Measurements from ENCODE around the gene SEMA3B. TPM values are rescaled to one million over a fixed set of nuclear protein-coding genes. Genes with fewer than 3 reads are reported as not detected.

SEMA3B gene
- total and polyA plus RNA-seq, 2 donors (not counting 3 experiments of a cell fraction or from before 2014, with no cell fraction given): 1.2 to 1.5 TPM

DNA sequence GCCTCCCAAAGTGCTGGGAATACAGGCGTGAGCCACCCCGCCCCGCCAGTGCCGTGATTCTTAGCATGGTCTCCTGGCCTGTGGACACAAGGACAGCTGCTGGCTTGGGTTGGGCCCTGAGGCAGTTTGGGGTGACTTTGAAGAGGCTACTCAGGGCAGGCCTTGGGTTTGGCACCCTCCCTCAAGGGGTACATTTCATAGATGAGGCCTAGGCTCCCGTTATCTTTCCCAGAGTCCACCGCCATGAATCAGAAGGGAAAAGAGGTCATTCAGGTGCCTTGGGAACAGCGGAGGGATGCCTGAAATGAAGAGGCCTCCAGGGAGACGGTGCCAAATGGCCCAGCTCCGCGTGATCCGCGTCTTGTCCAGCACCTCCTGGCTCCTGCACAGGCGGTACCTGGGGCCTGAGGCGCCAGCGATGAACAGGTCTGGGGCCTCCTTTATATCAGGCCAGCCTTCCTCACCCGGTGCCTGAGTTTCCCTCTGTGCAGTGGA is 23.6 kb upstream of the SEMA3B start:
- Histone ChIP-seq H3K9ac (replicated peaks; ENCODE audit: extremely low read depth, insufficient read depth, low read length) (peak overlapping the region; percentile 56), H3K79me2 (ENCODE audit: control insufficient read depth, insufficient read depth, low read length) (peaks cover 91% of the 10 kb centered on the region), H4K20me1 (replicated peaks; ENCODE audit: control insufficient read depth, extremely low read depth, insufficient read depth, low read length) (no peaks in the 10 kb centered on the region), H2AFZ (ENCODE audit: low read depth, low read length) (no peak overlapping the region), H3K27me3 (ENCODE audit: control insufficient read depth in 2 of 2, insufficient read depth in 2 of 2, low read length in 2 of 2) (no peaks in the 10 kb centered on the region), H3K36me3 (ENCODE audit: control insufficient read depth in 2 of 2, extremely low read depth in 1 of 2, insufficient read depth in 2 of 2, low read length in 2 of 2) (peaks cover 4 to 24% of the 10 kb centered on the region in 2 experiments), H3K4me3 (replicated peaks in 1 of 3; ENCODE audit: insufficient read depth in 1 of 3, low read depth in 1 of 3, low read length in 3 of 3) (no peak overlapping the region), H3K4me1 (ENCODE audit: control insufficient read depth, extremely low read depth, insufficient read depth, low read length) (peaks cover 95% of the 10 kb centered on the region), H3K9me3 (replicated peaks; ENCODE audit: control insufficient read depth, insufficient read depth, low read length) (no peaks in the 10 kb centered on the region), H3K4me2 (ENCODE audit: insufficient read depth, low read length) (peak overlapping the region; percentile 32), H3K9me1 (replicated peaks; ENCODE audit: control insufficient read depth, extremely low read depth, insufficient read depth, low read length) (no peaks in the 10 kb centered on the region), H3K27ac (ENCODE audit: insufficient read depth, low read depth, low read length) (peak overlapping the region; percentile 86)
- DNase-seq (ENCODE audit: low read depth, low spot score) (peak; percentile 36), FAIRE-seq (no peak)
- dilution Hi-C loops (cut with MboI; ENCODE audit: extremely low pct_ligation_motif_present, low sequenced_read_pairs) (no loop called here), intact Hi-C loops (cut with micrococcal nuclease) (no loop called here)
- POLR2A ChIA-PET: no interaction called here
- BruUV-seq (replicated peaks): no TSS peak
- CTCF ChIA-PET: interaction anchor here (0.6 to 5.6 kb wide), 4 partner anchors 9 to 51 kb away, joined by 3 to 54 read pairs (median 18); partner anchors contain the start of gene GNAI2
- TF ChIP-seq, protein P1, sequence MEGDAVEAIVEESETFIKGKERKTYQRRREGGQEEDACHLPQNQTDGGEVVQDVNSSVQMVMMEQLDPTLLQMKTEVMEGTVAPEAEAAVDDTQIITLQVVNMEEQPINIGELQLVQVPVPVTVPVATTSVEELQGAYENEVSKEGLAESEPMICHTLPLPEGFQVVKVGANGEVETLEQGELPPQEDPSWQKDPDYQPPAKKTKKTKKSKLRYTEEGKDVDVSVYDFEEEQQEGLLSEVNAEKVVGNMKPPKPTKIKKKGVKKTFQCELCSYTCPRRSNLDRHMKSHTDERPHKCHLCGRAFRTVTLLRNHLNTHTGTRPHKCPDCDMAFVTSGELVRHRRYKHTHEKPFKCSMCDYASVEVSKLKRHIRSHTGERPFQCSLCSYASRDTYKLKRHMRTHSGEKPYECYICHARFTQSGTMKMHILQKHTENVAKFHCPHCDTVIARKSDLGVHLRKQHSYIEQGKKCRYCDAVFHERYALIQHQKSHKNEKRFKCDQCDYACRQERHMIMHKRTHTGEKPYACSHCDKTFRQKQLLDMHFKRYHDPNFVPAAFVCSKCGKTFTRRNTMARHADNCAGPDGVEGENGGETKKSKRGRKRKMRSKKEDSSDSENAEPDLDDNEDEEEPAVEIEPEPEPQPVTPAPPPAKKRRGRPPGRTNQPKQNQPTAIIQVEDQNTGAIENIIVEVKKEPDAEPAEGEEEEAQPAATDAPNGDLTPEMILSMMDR (IDR thresholded peaks at IDR 0.05; ENCODE audit: extremely low read depth in 1 of 2, insufficient read depth in 1 of 2, low read depth in 1 of 2, low read length in 2 of 2): no peak
- TF ChIP-seq FOS (IDR thresholded peaks at IDR 0.05; ENCODE audit: borderline replicate concordance, insufficient read depth, low read length) (no peak), POLR2AphosphoS5 (IDR thresholded peaks at IDR 0.05; ENCODE audit: insufficient read depth, low read depth, low read length) (no peak), EZH2 (IDR thresholded peaks at IDR 0.05; ENCODE audit: borderline replicate concordance, low read depth, low read length, severe bottlenecking) (no peak), JUN (IDR thresholded peaks at IDR 0.05; ENCODE audit: borderline replicate concordance, insufficient read depth, insufficient read length, low read depth) (no peak), POLR2A (IDR thresholded peaks at IDR 0.05; ENCODE audit: low read depth, low read length) (no peak)
